ENCODE measurements around the gene MYO1D.

GRCh38 chr17:32876417-32877163 lies at the start of gene MYO1D:
- TF ChIP-seq CREB5 (CRISPR knock-in tag; IDR thresholded peaks at IDR 0.05; ENCODE audit: low read depth) (no peak), ARNTL (CRISPR knock-in tag; IDR thresholded peaks at IDR 0.05; ENCODE audit: borderline replicate concordance, low read depth) (no peak), ZNF8 (CRISPR knock-in tag; IDR thresholded peaks at IDR 0.05) (no peak), PATZ1 (CRISPR knock-in tag; IDR thresholded peaks at IDR 0.05; ENCODE audit: borderline replicate concordance) (no peak)
